H1 (cell line): ENCODE results near the gene NPFF. TPM values are rescaled to one million over a fixed set of nuclear protein-coding genes. Genes with fewer than 3 reads are reported as not detected.
A peak's percentile ranks its signal among the peaks of the same experiment; 100 is the strongest.

ENCODE experiments used
- PHF8 ChIP-seq: fragments of 200-600 bp; sonication (generic); conservative IDR thresholded peaks from 2 replicates; pipeline ENCODE4 v1.7.1; 2012; ENCODE audit warnings: low read depth, mild to moderate bottlenecking, inconsistent platforms, low read length, moderate library complexity
- SAP30 ChIP-seq: fragments of 300-600 bp; sonication (generic); IDR thresholded peaks from 2 replicates; pipeline ENCODE4 v1.7.1; 2012; ENCODE audit warnings: low read length, moderate library complexity, mild to moderate bottlenecking, inconsistent platforms; ENCODE audit not compliant: insufficient read depth, insufficient replicate concordance
- TEAD4 ChIP-seq: IDR thresholded peaks from 2 replicates; pipeline ENCODE4 v1.6.1; 2012; ENCODE audit warnings: low read depth, low read length, inconsistent platforms, mixed read lengths
- YY1 ChIP-seq: IDR thresholded peaks from 2 replicates; pipeline ENCODE4 v1.6.1; 2011; ENCODE audit warnings: low read depth, mild to moderate bottlenecking, low read length
- polyA plus RNA-seq, 7 experiments: library from polyadenylated mRNA; depleted of rRNA in 3 of 7; stranded (reverse) in 5 of 7; unstranded in 2 of 7; fragments of >200 nt in 5 of 7; fragments of 200-250 nt in 2 of 7; gene quantifications; 1 replicate in 5 of 7; 2 replicates in 1 of 7; 4 replicates in 1 of 7; pipeline versions ENCODE4 v1.2.1 to v1.2.3, GENCODE V29; 2011 to 2013; ENCODE audit warnings: missing spikeins in 2 of 7, mixed read lengths in 2 of 7
- total RNA-seq: library from RNA; stranded (reverse); fragmentation: NEBNext Ultra II Directional; extraction: Animal tissue kit (Norgen Biotek cat#: 25700); gene quantifications from 2 replicates; pipeline ENCODE4 v1.2.1, GENCODE V29; 2021
- TF ChIP-seq, protein P1 (sequence below): IDR thresholded peaks from 2 replicates; pipeline ENCODE4 v1.6.1; 2012; ENCODE audit warnings: inconsistent platforms

NPFF gene
- total and polyA plus RNA-seq, 2 of the 8 experiments (the other 6 are each of a cell fraction or from before 2014, with no cell fraction given), result not detected

DNA sequence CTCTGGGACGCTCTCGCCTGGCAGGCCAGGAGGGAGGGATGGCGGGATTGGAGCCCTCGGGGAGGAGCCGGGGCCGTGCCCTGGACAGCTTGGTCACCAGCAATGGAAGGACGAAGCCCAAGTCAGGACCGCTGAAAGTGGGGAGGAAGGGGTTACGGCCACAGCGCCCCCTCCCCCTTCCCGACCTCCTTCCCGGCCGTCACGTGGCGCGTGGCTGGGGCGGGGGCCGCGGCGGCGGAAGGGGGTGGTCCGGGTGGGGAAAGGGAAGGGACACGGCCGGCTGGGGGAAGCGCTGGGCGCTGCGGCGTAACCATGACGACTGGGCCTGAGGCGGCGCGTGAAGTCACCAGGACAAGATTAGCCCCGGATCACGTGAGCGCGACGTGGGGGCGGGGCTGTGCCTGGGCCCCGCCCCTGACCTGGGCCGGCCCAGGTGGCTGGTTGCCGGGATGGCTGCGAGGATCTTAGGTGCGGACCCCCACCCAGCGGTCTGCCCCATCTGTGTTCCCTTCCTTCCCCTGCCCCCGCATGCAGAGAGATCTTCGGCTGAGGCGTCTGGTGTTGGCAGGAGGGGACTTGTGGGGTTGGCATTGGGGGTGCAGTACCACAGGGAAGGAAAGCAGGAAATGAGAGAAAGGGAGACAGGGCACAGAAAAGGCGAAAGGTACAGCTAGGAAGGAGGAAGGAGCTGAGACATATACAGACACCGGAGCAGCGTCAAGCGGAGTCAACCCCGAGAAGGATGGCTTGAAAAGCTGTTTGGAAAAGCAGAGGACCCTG lies 14.3 kb downstream of the NPFF start (continued):
- peak; percentile 17; the same call in 1 of the 2 replicates for TF ChIP-seq YY1
- TF ChIP-seq PHF8, result peak; percentile 39; the same call in 1 of the 2 replicates
- TF ChIP-seq SAP30, result peak; percentile 59
- TF ChIP-seq, protein P1, sequence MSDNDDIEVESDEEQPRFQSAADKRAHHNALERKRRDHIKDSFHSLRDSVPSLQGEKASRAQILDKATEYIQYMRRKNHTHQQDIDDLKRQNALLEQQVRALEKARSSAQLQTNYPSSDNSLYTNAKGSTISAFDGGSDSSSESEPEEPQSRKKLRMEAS, result peak; percentile 86
- no peak for TF ChIP-seq TEAD4
